HepG2 (cell line): ENCODE results near the gene DMGDH. TPM values are rescaled to one million over a fixed set of nuclear protein-coding genes. Genes with fewer than 3 reads are reported as not detected.
A peak's percentile ranks its signal among the peaks of the same experiment; 100 is the strongest.

Experiments used
- AGO1 ChIP-seq: fragments of 200-400 bp; formaldehyde crosslinking; IDR thresholded peaks from 2 replicates; pipeline ENCODE4 v1.6.1; 2017; ENCODE audit warnings: mild to moderate bottlenecking, low read depth, low read length, moderate library complexity; ENCODE audit not compliant: poor library complexity, severe bottlenecking
- AKNA ChIP-seq: sonication (generic); formaldehyde crosslinking; IDR thresholded peaks from 2 replicates; pipeline ENCODE4 v1.4.0; 2020; ENCODE audit warnings: missing genetic modification reagents, borderline replicate concordance
- ATF1 ChIP-seq: IDR thresholded peaks from 2 replicates; pipeline ENCODE4 v1.6.1; 2016; ENCODE audit warnings: mild to moderate bottlenecking, control low read depth
- GABPB1 ChIP-seq: IDR thresholded peaks from 2 replicates; pipeline ENCODE4 v1.6.1; 2016; ENCODE audit warnings: mild to moderate bottlenecking, missing genetic modification reagents, moderate library complexity, missing compliant biosample characterization
- GATAD2A ChIP-seq: IDR thresholded peaks from 2 replicates; pipeline ENCODE4 v1.6.1; 2016
- GTF2F1 ChIP-seq: fragments of 150-350 bp; IDR thresholded peaks from 2 replicates; pipeline ENCODE4 v1.6.1; 2014; ENCODE audit warnings: low read length
- MIER2 ChIP-seq: IDR thresholded peaks from 2 replicates; pipeline ENCODE4 v1.6.1; 2016; ENCODE audit warnings: missing biosample characterization, missing genetic modification reagents
- MNT ChIP-seq: fragments of 450-650 bp; IDR thresholded peaks from 2 replicates; pipeline ENCODE4 v1.6.1; 2016
- NAIF1 ChIP-seq: sonication (generic); formaldehyde crosslinking; IDR thresholded peaks from 2 replicates; pipeline ENCODE4 v1.5.0; 2020; ENCODE audit warnings: mild to moderate bottlenecking, missing genetic modification reagents, borderline replicate concordance
- NKX3-1 ChIP-seq: sonication (generic); formaldehyde crosslinking; IDR thresholded peaks from 2 replicates; pipeline ENCODE4 v1.5.0; 2020; ENCODE audit warnings: missing genetic modification reagents
- NR2F2 ChIP-seq: IDR thresholded peaks from 2 replicates; pipeline ENCODE4 v1.6.1; 2012; ENCODE audit warnings: low read depth, inconsistent platforms, borderline replicate concordance
- PCBP1 ChIP-seq: fragments of 200-400 bp; formaldehyde crosslinking; IDR thresholded peaks from 2 replicates; pipeline ENCODE4 v1.6.1; 2017; ENCODE audit warnings: mild to moderate bottlenecking, low read depth, low read length, borderline replicate concordance
- POLR2AphosphoS5 ChIP-seq: IDR thresholded peaks from 2 replicates; pipeline ENCODE4 v1.6.1; 2012; ENCODE audit warnings: low read depth, low read length
- TMF1 ChIP-seq: sonication (generic); formaldehyde crosslinking; IDR thresholded peaks from 2 replicates; pipeline ENCODE4 v1.8.1; 2022; ENCODE audit warnings: low read depth, missing genetic modification reagents
- TOPORS ChIP-seq: sonication (generic); formaldehyde crosslinking; IDR thresholded peaks from 2 replicates; pipeline ENCODE4 v1.8.0; 2023; ENCODE audit warnings: mild to moderate bottlenecking, missing genetic modification reagents
- XBP1 ChIP-seq: sonication (generic); formaldehyde crosslinking; IDR thresholded peaks from 2 replicates; pipeline ENCODE4 v1.5.0; 2020; ENCODE audit warnings: missing genetic modification reagents
- XRCC5 ChIP-seq: fragments of 200-400 bp; formaldehyde crosslinking; optimal IDR thresholded peaks from 2 replicates; pipeline ENCODE3; 2017; ENCODE audit warnings: mild to moderate bottlenecking, low read length
- ZFP41 ChIP-seq: sonication (generic); formaldehyde crosslinking; IDR thresholded peaks from 2 replicates; pipeline ENCODE4 v1.4.0; 2020; ENCODE audit warnings: mild to moderate bottlenecking, missing genetic modification reagents, borderline replicate concordance
- ZNF512B ChIP-seq: sonication (generic); formaldehyde crosslinking; IDR thresholded peaks from 2 replicates; pipeline ENCODE4 v1.5.1; 2020; ENCODE audit warnings: missing genetic modification reagents, mild to moderate bottlenecking, borderline replicate concordance
- ZNF567 ChIP-seq: sonication (generic); formaldehyde crosslinking; IDR thresholded peaks from 2 replicates; pipeline ENCODE4 v1.8.1; 2023; ENCODE audit warnings: mild to moderate bottlenecking, missing genetic modification reagents, borderline replicate concordance
- ZNF724P ChIP-seq: sonication (generic); formaldehyde crosslinking; IDR thresholded peaks from 2 replicates; pipeline ENCODE4 v1.8.0; 2022; ENCODE audit warnings: missing genetic modification reagents, borderline replicate concordance
- ZNF850 ChIP-seq: sonication (generic); formaldehyde crosslinking; conservative IDR thresholded peaks from 2 replicates; pipeline ENCODE4 v1.9.0; 2021; ENCODE audit warnings: mild to moderate bottlenecking, missing genetic modification reagents
- polyA plus RNA-seq, 8 experiments: library from polyadenylated mRNA; depleted of rRNA in 3 of 8; stranded (reverse) in 7 of 8; unstranded in 1 of 8; fragments of >200 nt; fragmentation: Illumina TruSeq in 4 of 8; extraction: Trizol in 4 of 8; gene quantifications; 2 replicates each; pipeline versions ENCODE4 v1.2.1 to v1.2.3, GENCODE V29; 2011 to 2016; ENCODE audit warnings: low read depth in 4 of 8, missing spikeins in 1 of 8, mixed read lengths in 1 of 8; ENCODE audit not compliant: insufficient read depth in 1 of 8
- total RNA-seq, 5 experiments: library from RNA; depleted of rRNA; stranded (reverse); fragments of >200 nt; fragmentation: Illumina TruSeq; extraction: Trizol; gene quantifications; 2 replicates each; pipeline ENCODE4 v1.2.3, GENCODE V29; 2016; ENCODE audit warnings: low read depth in 1 of 5

The DMGDH gene
- total and polyA plus RNA-seq, 2 of the 13 experiments (the other 11 are each of a cell fraction or from before 2014, with no cell fraction given), result 3.6 to 7.9 TPM

GRCh38 chr5:78958672-78959445 lies 110.6 kb downstream of the DMGDH start (continued):
- TF ChIP-seq XRCC5 (no peak), ZFP41 (CRISPR knock-in tag) (no peak), MIER2 (CRISPR knock-in tag) (no peak), POLR2AphosphoS5 (no peak), TOPORS (CRISPR knock-in tag) (no peak), XBP1 (CRISPR knock-in tag) (no peak), ZNF512B (CRISPR knock-in tag) (no peak), ZNF724P (CRISPR knock-in tag) (no peak), ATF1 (CRISPR knock-in tag) (0 out of 2 replicates have a peak, but pooled peaks have one; percentile 17), GABPB1 (no peak), TMF1 (CRISPR knock-in tag) (no peak), NAIF1 (CRISPR knock-in tag) (no peak), NR2F2 (no peak), ZNF567 (CRISPR knock-in tag) (no peak), ZNF850 (CRISPR knock-in tag) (no peak), AKNA (CRISPR knock-in tag) (no peak), AGO1 (no peak), GATAD2A (CRISPR knock-in tag) (peak; percentile 52), MNT (no peak), NKX3-1 (CRISPR knock-in tag) (no peak), PCBP1 (no peak), GTF2F1 (no peak)
